Stimulated activated CD4-positive, alpha-beta T cell treated with anti-CD3 and anti-CD28 coated beads, TNF-alpha, amount 100 ng/mL, for 1 hour (primary cell): Measurements from ENCODE around the gene GTF2E1.
"Not testable (repeated sequence)": the region's sequence is repeated elsewhere in the genome, so short reads cannot be mapped to it uniquely, and the experiment has no call there.

ENCODE experiments used
- DNase-seq, 3 donors: peaks; one replicate each; pipeline ENCODE4 v3.0.0-alpha.2; 2020; ENCODE audit warnings: low read depth in 3 of 3, low spot score in 1 of 3

The GTF2E1 gene

GRCh38 chr3:120742198-120742848 is at the start of gene GTF2E1, which contains the start of gene RABL3:
Gene GTF2E1, plus strand, starts transcription at chr3:120742744. Its CDS starts 7,809 bp downstream, at chr3:120750553.
Gene RABL3, minus strand, starts transcription at chr3:120742516. Its CDS starts 9 bp downstream, at chr3:120742507.
- peak; percentile 86 to 89 (median 87) for DNase-seq

- DNase-seq: no peak
Measured at GRCh38 chr3:120693439-120694171, 48.9 kb upstream of the GTF2E1 start.

GRCh38 chr3:120699333-120699732 is 43.2 kb upstream of the GTF2E1 start:
- DNase-seq: no peak

GRCh38 chr3:120705884-120706582 is 36.5 kb upstream of the GTF2E1 start:
- no peak for DNase-seq

GRCh38 chr3:120706950-120707349 is 35.6 kb upstream of the GTF2E1 start:
- DNase-seq: no peak

- no peak for DNase-seq
Measured at GRCh38 chr3:120708408-120708807, 34.1 kb upstream of the GTF2E1 start.

- no peak for DNase-seq
Measured at GRCh38 chr3:120710369-120710768, 32.2 kb upstream of the GTF2E1 start.

GRCh38 chr3:120713262-120713661 is 29.3 kb upstream of the GTF2E1 start:
- no peak for DNase-seq

- peak; percentile 16 to 49 (median 46) for DNase-seq
Measured at GRCh38 chr3:120719167-120719834, 23.2 kb upstream of the GTF2E1 start.

GRCh38 chr3:120726791-120727190 is 15.8 kb upstream of the GTF2E1 start:
- no peak for DNase-seq

- DNase-seq: no peak
Measured at GRCh38 chr3:120730576-120731542, 11.7 kb upstream of the GTF2E1 start.

- DNase-seq: not testable (repeated sequence)
Measured at GRCh38 chr3:120738006-120738405, 4.5 kb upstream of the GTF2E1 start.

- DNase-seq: no peak
Measured at GRCh38 chr3:120741320-120741719, 1.2 kb upstream of the GTF2E1 start.

- DNase-seq: no peak
Measured at GRCh38 chr3:120741837-120742197, 727 bp upstream of the GTF2E1 start.

GRCh38 chr3:120742849-120743365 is 363 bp downstream of the GTF2E1 start:
- peak in 2 of 3 donors; percentile 3 to 8 for DNase-seq

- DNase-seq: no peak
Measured at GRCh38 chr3:120743556-120744195, 1.1 kb downstream of the GTF2E1 start.

- no peak for DNase-seq
Measured at GRCh38 chr3:120745466-120745865, 2.9 kb downstream of the GTF2E1 start.

GRCh38 chr3:120749843-120750242 is 7.3 kb downstream of the GTF2E1 start:
- no peak for DNase-seq

GRCh38 chr3:120752230-120752629 is 9.7 kb downstream of the GTF2E1 start:
- DNase-seq: no peak

- DNase-seq: no peak
Measured at GRCh38 chr3:120752865-120753264, 10.3 kb downstream of the GTF2E1 start.
